SK-N-SH (cell line): ENCODE measurements around the gene MED16.

Experiments used
- CTCF ChIP-seq: fragments of 200-600 bp; sonication (generic); IDR thresholded peaks from 2 replicates; pipeline ENCODE4 v1.6.1; 2017; ENCODE audit warnings: antibody characterized with exemption, mild to moderate bottlenecking, moderate library complexity
- EP300 ChIP-seq, 2 experiments: IDR thresholded peaks; 2 replicates each; pipeline versions ENCODE4 v1.4.0 to v1.6.1; 2012; ENCODE audit warnings: borderline replicate concordance in 1 of 2, low read depth in 1 of 2, low read length in 1 of 2
- POLR2AphosphoS5 ChIP-seq: IDR thresholded peaks from 2 replicates; pipeline ENCODE4 v1.6.1; 2012; ENCODE audit warnings: low read depth, low read length
- SIN3A ChIP-seq: IDR thresholded peaks from 2 replicates; pipeline ENCODE4 v1.6.1; 2012; ENCODE audit warnings: low read depth, mild to moderate bottlenecking, low read length, moderate library complexity, borderline replicate concordance
- ZBTB33 ChIP-seq: IDR thresholded peaks from 2 replicates; pipeline ENCODE4 v1.4.0; 2012; ENCODE audit warnings: low read depth, borderline replicate concordance

GRCh38 chr19:876780-877314 is 16.1 kb downstream of the MED16 start:
- TF ChIP-seq POLR2AphosphoS5 = no peak
- TF ChIP-seq CTCF = no peak
- no peak for TF ChIP-seq ZBTB33
- no peak for TF ChIP-seq SIN3A
- TF ChIP-seq EP300 (IDR thresholded peaks at IDR 0.05; ENCODE audit: borderline replicate concordance in 1 of 2, low read depth in 1 of 2, low read length in 1 of 2) = no peak
